HS-27A (cell line): ENCODE measurements around the gene EGF.

Experiments used
- DNase-seq: peaks from one replicate; pipeline ENCODE4 v3.0.0-alpha.2; 2012; ENCODE audit warnings: low read depth, missing footprints

EGF gene

DNA sequence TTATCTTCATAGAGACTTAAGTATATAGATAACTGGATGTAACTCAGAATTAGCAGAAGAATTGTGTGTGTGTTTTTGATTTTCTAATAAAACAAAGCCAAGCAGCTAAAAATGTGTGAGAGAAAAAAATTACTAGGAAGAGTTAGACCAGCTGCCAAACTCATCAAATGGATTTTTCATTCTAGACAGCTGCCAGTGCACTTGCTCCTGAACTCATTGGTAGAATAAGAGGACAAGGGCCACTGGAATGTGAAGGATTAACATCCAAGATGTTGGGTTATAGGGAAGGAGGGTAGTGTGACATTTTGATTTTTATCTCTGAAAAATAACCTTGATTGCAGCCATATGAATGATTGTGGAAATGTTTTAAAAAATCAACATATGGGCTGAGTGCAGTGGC is 49.7 kb downstream of the EGF start:
- no peak for DNase-seq

DNA sequence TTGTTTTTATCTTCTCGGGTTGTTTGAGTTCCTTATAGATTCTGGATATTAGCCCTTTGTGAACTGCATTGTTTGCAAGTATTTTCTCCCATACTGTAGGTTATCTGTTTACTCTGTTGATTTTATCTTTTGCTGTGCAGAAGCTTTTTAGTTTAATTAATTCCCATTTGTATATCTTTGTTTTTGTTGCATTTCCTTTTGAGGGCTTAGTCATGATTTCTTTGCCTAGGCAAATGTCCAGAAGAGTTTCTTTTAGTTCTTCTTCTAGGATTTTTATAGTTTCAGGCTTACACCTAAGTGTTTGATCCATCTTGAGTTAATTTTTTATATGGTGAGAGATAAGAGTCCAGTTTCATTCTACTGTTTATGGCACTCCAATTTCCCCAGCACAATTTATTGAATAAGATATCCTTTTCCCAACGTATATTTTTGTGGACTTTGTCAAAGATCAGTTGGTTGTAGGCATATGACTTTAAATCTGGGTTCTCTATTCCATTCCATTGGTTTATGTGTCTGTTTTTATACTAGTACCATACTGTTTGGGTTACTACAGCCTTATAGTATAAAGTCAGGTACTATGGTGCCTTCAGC is 54.3 kb downstream of the EGF start:
- DNase-seq: no peak

DNA sequence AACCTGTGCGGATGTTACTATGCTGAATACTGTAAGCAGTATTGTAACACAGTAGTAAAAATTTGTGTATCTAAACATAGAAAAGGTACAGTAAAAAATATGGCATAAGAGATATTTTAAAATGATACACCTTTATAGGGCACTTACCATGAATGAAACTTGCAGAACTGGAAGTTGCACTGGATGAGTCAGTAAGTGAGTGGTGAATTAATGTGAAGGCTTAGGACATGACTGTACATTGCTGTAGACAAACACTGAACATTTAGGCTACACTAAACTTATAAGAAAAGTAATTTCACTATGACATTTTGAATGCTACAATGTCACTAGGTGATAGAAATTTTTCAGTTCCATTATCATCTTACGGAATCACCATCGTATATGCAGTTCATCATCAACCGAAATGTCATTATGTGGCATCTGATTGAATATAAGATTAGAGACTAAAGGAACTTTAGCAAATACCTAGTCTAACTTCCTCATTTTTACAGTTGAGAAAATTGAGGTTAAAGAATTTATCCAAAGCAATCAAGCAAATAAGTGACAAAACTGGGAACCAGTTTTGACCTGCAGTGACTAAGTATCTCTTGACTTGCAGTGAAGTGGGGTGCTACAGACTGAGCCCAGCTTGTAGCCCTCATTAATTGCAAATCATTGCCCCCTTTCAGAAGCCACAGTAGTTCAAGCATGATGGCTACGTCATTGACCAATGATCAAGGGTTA is 55.3 kb downstream of the EGF start:
- no peak for DNase-seq

DNA sequence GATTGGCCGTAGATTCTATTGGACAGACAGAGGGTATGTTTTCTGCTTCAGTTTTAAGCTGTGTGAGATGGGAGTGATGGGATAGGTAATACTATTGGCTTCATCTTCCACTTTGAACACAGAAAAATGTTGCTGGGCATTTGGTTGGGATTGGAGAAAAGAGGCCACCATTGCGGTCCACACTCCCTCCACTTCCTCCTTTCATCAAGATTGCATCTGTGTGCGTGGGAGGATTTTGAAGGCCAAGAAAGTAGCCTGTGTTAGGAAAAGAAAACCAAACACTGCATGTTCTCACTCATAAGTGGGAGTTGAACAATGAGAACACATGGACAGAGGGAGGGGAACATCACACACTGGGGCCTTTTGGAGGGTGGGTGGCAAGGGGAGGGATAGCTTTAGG is 56.4 kb downstream of the EGF start:
- DNase-seq: no peak

DNA sequence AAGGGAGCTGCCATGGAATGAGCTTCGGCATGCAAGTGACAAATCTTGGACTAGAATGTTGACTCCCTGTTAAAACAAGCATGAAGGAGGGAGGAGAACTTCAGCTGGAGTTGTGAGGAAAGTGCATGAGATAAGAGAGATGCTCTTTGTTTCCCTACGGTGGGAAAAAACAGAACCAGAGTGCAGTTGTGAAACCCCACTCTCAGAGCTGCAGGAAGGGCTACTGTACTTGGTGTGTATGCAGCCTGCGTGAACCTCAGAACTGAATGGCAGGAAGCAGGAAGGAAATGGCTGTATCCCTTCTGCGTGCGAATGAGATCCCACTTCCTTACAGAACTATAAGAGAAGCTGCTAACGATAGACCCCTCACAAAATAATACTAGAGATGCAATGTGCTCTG is 57.2 kb downstream of the EGF start:
- no peak for DNase-seq

DNA sequence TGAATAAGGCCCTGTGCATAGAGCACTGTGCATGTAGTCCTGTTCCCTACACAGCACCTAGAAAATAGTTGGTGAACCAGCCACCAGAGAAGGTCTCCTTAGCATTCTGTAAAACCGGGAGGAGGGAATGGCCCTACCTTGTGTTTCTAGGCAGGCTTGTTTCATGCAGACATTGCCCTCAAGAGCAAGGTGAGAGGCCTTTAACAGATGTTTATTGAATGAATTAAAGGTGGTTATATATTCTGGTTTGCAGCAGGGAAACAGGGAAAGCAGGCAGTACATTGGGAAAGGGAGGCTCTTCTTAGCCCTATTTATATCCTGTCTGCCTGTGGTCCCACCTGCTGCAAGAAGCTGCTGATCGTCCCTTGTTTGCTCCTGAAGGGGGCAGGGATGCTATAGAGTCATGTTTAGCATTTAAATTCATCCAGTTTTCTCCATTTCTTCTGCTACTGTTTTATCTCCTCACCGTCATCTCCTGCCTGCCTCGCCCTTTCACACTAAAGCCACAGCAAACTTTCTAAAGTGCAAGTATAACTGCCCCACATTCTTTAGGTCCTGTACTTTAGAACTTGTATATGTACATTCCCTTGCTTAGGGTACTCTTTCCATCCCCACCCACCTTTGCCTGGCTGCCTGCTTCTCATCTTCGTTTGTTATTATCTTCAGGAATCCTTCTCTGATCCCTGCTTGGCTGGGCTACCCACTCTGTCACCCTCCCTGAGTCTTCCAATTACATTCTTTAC is 60.3 kb downstream of the EGF start:
- no peak for DNase-seq

DNA sequence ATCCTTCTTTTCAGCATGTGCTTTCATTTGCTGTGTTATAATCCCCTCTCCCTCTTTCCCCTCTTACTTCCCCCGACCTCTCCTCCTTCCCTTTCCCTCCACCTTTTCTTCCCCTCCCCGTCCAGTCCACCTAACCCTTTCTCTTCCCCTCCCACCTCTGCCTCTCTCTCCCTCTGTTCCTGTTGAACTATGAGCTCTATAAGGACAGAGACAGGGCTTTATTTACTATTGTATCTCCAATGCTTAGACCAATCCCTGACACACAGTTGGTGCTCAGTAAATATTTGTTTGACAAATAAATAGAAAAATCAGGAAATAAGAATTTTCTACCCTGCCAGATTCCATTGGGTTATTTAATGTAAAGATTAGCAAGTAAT is 60.8 kb downstream of the EGF start:
- DNase-seq: no peak

DNA sequence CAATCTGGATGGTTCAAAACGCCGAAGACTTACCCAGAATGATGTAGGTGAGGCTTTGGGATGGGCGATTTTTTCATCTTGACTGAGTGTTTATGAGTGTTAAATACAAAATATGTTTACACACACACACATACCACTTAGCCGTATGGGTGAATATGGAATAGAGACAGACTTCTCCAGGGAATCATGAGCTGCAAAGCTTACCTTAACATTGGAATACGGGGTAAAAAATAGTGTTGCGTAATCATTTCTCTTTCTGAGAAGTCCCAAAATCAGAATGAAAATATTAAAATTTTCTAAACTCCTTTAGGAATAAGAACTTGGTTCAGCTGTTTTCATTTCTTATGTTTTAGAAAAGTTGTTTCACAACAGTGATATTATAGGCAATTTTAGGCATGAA is 63.5 kb downstream of the EGF start:
- no peak for DNase-seq

DNA sequence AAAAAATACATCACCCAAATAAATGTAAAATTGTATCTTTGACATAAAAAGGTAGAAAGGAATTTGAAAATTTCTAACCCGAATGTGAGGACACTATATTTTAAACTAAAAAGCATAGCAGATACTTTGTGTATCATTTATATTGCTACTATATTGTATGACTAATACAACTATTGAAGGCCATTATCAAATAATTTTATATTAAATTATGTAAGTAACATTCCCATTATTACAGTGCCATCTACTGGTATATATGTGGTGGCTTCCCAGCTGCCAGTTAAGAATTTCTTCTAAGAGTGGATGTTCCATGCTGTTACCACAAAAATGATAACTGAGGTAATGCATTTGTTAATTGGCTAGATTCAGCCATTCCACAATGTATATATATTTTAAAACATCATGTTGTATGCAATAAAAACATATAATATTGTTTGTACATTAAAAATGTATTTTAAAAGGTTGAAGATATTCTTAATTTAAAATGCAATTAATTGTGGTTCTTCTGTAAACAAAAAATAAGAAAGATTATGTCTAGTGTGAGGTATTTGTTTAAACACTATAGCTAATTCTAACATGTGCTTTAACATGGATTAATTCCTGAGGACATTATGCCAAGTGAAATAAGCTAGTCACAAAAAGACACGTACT is 65.3 kb downstream of the EGF start:
- no peak for DNase-seq

DNA sequence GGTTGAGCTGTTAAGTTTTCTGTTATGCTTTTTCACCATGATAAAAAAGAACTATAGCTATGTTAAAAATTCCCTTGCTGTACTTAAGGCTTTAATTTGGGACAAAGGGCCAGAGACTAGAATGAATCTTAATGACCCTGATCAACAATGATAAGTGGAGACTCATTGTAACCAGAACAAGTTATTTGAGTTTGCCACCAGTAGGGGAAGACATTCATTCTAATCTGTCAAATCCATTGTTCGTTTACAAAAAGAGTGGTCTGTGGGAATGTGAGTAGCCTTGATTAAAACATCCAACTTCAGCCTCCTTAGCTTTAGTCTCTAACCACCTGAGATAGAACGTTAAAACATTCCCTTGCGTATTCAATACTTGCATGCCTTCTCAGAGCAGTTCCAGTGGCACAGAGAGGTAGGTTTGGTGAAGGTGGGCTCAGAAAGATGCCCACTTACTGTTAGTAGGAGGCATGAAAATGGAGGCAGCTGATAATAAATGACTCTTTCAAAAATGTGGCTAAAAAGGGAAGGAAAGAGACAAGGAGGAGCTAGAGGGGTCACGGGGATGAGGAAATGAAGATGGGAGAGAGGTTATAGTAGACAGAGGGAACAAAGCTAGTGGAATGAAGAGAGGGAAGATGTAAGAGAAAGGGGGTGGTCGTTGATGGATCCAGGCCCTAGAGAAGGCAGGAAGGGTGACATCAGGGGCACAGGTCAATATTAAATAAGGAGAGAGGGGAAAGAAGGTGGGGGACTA is 66.2 kb downstream of the EGF start:
- DNase-seq: no peak

DNA sequence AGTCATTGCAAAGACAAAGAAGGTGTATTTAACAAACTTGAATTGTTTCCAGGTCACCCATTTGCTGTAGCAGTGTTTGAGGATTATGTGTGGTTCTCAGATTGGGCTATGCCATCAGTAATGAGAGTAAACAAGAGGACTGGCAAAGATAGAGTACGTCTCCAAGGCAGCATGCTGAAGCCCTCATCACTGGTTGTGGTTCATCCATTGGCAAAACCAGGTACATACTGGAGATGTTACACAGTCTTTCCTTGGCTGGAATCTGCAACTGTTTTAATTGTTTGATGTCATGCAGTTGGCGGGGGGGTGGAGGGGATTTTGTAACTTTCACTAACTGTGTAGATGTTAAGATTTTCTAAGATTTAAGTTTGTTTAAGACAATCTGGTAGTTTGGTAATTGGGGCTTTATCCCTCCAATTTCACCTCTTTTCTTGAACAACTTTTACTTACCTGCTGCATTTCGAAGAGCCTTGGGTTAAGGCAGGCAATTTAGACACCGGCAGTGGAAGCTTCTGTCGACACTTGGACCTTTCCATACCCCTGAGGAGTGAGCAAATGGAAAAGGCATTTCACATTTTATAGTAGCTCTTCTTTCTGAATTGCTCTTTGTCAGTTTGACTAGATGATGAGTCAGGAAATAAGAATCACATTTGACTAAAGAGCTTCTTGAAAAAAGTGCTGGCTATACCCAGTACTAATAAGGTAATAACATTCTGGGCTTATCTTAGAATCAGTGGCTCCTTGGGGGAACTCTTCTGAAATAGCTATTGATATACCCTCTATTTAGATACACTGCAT is 67.4 kb downstream of the EGF start:
- peak; percentile 69 for DNase-seq

DNA sequence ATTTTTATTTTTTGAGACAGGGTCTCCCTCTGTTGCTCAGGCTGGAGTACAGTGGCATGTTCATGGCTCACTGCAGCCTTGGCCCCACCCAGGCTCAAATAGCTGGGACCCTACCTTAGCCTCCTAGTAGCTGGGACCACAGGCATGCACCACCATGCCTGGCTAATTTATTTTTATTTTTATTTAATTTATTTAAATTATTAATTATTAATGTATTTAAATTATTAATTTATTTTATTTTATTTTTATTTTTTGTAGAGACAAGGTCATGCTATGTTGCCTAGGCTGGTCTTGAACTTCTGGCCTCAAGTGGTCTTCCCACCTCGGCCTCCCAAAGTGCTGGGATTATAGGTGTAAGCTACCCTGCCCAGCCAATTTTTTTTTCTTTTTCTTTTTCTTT is 69.3 kb downstream of the EGF start:
- no peak for DNase-seq

DNA sequence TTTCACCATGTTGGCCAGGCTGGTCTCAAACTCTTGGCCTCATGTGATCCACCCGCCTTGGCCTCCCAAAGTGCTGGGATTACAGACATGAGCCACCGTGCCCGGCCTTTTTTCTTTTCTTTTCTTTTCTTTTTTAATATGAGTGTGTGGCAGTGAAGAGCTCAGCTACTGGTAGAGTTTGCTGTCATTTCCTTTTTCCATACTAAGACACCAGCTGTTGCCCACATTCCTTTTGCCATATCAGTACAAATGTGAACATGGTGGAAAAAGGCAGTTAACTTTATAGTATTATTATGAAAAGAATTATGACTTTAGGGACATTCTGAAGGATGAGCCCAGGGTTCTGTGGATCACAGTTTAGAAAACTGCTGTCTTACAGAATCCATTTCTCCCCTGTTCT is 69.8 kb downstream of the EGF start:
- no peak for DNase-seq

DNA sequence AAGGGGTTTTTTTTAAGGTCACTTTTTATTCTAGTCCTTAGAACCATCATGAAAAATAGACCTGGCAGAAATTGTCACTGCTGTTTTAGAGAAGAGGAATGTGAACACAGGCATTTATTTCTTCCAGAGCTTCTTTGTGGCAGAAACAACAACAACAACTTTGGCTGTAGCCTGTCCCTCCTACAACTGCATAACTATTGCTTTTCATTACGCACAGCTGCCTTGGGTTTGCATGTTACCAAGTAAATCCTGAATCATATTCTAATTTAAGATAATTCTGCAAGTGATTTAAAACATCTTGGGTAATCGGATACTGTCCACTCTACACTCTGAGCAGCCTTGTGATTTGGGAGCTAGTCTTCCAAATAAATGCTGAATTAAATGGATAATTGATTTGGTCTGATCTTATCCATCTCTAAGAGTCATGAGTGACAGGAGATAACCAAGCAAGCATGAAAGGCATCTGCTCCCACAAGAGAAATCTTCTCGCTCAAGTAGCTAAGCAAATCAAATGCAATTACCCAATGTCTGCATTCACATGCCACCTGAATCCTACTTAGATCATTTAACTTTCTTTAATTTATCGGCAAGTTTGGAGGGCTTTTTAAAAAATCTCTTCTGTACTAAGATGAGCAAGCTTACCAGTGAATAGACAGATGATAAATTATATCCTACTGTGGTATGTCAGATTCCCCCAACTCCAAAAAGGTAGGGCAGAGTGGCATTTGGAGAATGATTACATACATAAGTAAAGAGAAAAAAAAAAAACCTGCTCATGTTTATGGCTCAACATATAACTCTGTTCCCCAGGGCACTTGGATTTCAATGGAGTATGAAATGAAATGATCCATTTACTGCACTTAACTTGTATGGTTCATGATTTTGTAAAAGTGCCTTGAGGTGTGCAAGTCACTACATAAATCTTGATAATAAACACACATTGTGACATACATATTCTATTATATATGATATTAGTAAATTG is 73.6 kb downstream of the EGF start:
- no peak for DNase-seq

DNA sequence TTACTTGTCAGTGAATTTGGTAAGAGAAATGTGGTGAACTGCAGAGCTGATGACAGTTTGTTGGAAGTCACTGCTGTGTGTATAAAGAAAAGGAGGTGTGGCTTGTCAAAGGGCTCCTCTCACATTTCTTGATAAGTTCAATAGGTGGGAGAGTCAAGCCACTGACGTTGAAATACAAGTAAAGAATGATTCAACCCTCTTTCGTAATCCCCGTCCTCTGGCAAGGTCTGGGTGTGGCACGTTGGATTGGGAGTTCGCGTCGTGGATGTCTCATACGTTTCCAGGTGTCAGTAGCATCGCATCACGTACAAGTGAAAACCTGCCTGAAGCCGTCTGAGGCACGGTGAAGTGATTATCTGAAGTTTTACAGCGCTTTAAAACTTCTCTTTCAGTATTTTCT is 76.4 kb downstream of the EGF start:
- DNase-seq: no peak

DNA sequence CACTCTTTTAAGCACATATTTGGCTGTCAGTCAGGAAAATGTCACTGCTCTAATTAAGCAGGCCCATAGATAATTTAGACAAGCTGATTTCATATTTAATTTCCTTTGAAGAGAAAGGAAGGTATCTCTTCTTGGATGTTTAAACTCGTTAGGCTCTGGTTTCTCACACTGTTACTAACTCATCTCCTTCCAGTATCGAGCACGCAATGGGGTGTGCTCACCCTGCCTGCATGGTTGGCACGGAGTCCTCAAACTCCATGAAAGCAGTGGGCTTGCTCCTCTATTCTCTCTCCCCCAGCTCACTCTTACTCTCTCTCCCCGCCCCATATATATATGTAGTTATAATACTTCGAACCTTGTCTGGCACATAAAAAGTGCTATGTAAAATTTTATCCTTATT is 76.9 kb downstream of the EGF start:
- no peak for DNase-seq

DNA sequence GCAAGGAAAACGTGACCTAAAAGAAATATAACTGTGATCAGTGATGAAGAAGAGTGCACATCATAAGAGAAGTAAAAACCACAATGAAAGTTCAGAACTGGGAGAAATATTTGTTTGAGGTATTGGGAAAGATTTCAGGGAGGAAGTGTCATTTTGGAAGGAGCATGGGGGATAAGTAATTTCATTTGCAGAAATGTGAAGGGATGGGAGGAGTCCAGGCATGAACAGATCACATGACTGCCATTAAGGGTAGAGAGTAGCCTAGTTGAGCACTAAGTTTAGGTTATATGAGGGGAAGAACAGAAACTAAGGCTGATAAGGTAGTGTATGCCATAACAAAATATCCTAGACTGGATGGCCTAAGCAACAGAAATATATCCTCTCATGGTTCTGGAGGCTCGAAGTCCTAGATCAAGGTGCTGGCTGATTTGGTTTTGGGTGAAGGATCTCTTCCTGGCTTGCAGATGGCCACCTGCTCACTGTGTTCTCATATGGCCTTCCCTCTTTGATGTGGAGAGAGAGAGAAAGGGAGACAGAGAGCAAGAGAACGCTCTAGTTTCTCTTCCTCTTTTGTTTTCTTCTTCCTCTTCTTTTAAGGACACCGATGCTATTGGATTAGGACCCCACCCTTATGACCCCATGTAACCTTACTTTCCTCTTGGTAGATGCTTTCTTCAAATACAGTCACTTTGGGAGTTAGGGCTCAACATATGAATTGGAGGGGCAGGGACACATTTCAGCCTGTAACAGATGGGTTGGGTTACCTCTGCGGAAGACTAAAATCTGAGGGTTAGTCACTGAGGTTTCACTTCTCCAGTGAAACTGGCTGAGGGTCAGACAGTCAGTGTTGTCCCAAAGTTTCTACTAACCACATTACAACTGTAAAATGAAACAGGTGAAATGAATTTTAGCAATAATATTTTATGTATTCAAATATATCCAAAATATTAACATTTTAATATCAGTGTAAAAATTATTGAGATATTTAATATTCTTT is 77.9 kb downstream of the EGF start:
- no peak for DNase-seq

DNA sequence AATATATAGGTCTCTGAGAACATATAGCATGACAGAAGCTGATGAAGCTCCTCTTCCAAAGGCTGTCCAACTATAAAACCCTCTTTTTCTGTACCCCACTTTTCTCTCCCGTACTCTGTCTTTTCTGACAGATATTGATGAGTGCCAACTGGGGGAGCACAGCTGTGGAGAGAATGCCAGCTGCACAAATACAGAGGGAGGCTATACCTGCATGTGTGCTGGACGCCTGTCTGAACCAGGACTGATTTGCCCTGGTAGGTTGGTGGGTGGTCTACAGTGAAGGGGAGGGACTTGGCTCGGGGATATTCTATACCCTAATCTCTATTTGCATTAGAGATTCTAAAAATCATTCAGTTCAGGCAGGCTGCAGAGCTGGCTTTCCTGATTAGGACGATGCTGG is 80.4 kb downstream of the EGF start:
- DNase-seq: no peak

DNA sequence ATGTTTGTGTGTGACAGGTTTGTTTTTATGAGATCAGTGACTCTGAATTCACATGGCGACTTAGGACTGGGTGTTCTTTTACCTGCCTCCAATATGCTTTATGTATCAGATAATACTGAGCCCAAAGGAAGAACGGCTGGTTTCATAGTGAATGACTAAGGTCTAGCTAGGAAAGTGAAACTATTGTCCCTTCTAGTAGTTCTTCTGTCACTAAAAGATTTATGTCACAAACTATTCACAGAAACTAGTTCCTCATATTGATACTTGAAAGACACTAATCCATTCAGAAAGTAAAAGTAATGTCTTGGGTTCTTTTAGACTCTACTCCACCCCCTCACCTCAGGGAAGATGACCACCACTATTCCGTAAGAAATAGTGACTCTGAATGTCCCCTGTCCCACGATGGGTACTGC is 81.7 kb downstream of the EGF start:
- no peak for DNase-seq
